Thyroid gland (tissue), 4 donors: ENCODE data around the gene RPP25L. TPM values are rescaled to one million over a fixed set of nuclear protein-coding genes. Genes with fewer than 3 reads are reported as not detected.

Experiments
- DNase-seq, 2 donors: peaks; one replicate each; pipeline ENCODE4 v3.0.0-alpha.2; 2019
- H3K27ac ChIP-seq, 3 donors: fragments of 200-600 bp; sonication (generic); 1 replicate in 2 of 3; 2 replicates in 1 of 3; pipeline ENCODE4 v1.5.1; 2016 to 2019; ENCODE audit warnings: mild to moderate bottlenecking in 1 of 3, moderate library complexity in 1 of 3
- H3K27me3 ChIP-seq: fragments of 200-600 bp; sonication (generic); one replicate; pipeline ENCODE4 v1.5.1; 2019
- H3K36me3 ChIP-seq, 2 donors: fragments of 200-600 bp; sonication (generic); one replicate each; pipeline ENCODE4 v1.5.1; 2016 to 2019
- H3K4me1 ChIP-seq, 2 donors: fragments of 200-600 bp; sonication (generic); one replicate each; pipeline ENCODE4 v1.5.1; 2017 to 2019
- H3K4me3 ChIP-seq, 3 donors: fragments of 200-600 bp; sonication (generic); replicated peaks in 1 of 3; 1 replicate in 2 of 3; 2 replicates in 1 of 3; pipeline ENCODE4 v1.5.1; 2016; ENCODE audit warnings: mild to moderate bottlenecking in 1 of 3
- H3K9me3 ChIP-seq: fragments of 200-600 bp; sonication (generic); one replicate; pipeline ENCODE4 v1.5.1; 2017
- CTCF ChIP-seq, 6 experiments: fragments of 200-600 bp in 3 of 6; fragments of 450-650 bp in 3 of 6; sonication (generic) in 3 of 6; IDR thresholded peaks; one replicate each; pipeline ENCODE4 v1.5.1; 2016 to 2019; ENCODE audit warnings: antibody characterized with exemption in 6 of 6, mild to moderate bottlenecking in 2 of 6, inconsistent platforms in 1 of 6, moderate library complexity in 1 of 6
- POLR2A ChIP-seq, 2 donors: fragments of 450-650 bp; IDR thresholded peaks; one replicate each; pipeline ENCODE4 v1.6.1; 2017; ENCODE audit warnings: antibody characterized with exemption in 2 of 2, mild to moderate bottlenecking in 2 of 2, moderate library complexity in 1 of 2
- WGBS, 2 donors: methylation state at CpG; one replicate each; pipeline ENCODE4 v1.1.5; 2017; 5-methylcytosine and 5-hydroxymethylcytosine counted together
- intact Hi-C: fragments of 100-400 bp; cut with DNase I; formaldehyde crosslinking; loops from one replicate; pipeline ENCODE4 v1.15.1; 2023
- total RNA-seq, 4 donors: library from RNA; depleted of rRNA; stranded (reverse); fragments of >200 nt; gene quantifications; one replicate each; pipeline ENCODE4 v1.2.3, GENCODE V29; 2016

RPP25L gene
- total RNA-seq, 4 donors from 2014 or later = 20.7 to 39.0 (median 25.8) TPM

- intact Hi-C loops = no loop called here
- Histone ChIP-seq H3K9me3 (no peaks in the 10 kb centered on the region), H3K27me3 (peaks cover 4% of the 10 kb centered on the region), H3K36me3 (no peaks in the 10 kb centered on the region), H3K4me3 (no peak overlapping the region), H3K27ac (no peak overlapping the region), H3K4me1 (peaks cover 12 to 33% of the 10 kb centered on the region in 2 donors)
- TF ChIP-seq CTCF (IDR thresholded peaks at IDR 0.05) = no peak
- TF ChIP-seq POLR2A (IDR thresholded peaks at IDR 0.05) = no peak
- DNase-seq = no peak
- 52 to 70% methylated on average over 2 of the region's 2 CpGs for WGBS, 2 donors
These were observed 24.6 kb downstream of the RPP25L start for GRCh38 chr9:34587271-34587670.

- DNase-seq = no peak
- Histone ChIP-seq H3K4me1 (peaks cover 8 to 25% of the 10 kb centered on the region in 2 donors), H3K9me3 (no peaks in the 10 kb centered on the region), H3K4me3 (no peak overlapping the region), H3K27ac (no peak overlapping the region), H3K36me3 (no peaks in the 10 kb centered on the region), H3K27me3 (peaks cover 4% of the 10 kb centered on the region)
- TF ChIP-seq CTCF (IDR thresholded peaks at IDR 0.05) = no peak
- TF ChIP-seq POLR2A (IDR thresholded peaks at IDR 0.05) = no peak
- intact Hi-C loops = no loop called here
- WGBS, 2 donors = 53 to 57% methylated on average over 8 to 9 of the region's 11 CpGs
These were observed 25.8 kb downstream of the RPP25L start for GRCh38 chr9:34585946-34586669.

- WGBS, 2 donors = 69 to 86% methylated on average over 5 of the region's 5 CpGs
- H3K36me3 ChIP-seq = no peaks in the 10 kb centered on the region
- no peak overlapping the region for H3K4me3 ChIP-seq
- DNase-seq = no peak
- TF ChIP-seq CTCF (IDR thresholded peaks at IDR 0.05) (no peak), POLR2A (IDR thresholded peaks at IDR 0.05) (no peak)
- H3K27ac ChIP-seq = no peak overlapping the region
- no peaks in the 10 kb centered on the region for H3K9me3 ChIP-seq
- H3K4me1 ChIP-seq = peaks cover 5 to 14% of the 10 kb centered on the region in 2 donors
- intact Hi-C loops = no loop called here
- peaks cover 4% of the 10 kb centered on the region for H3K27me3 ChIP-seq
These were observed 26.9 kb downstream of the RPP25L start for GRCh38 chr9:34584970-34585369.

GRCh38 chr9:34582787-34583186 lies 29.1 kb downstream of the RPP25L start:
- no peak for DNase-seq
- WGBS, 2 donors = 95 to 97% methylated on average over 5 of the region's 5 CpGs
- Histone ChIP-seq H3K4me1 (peaks cover 0 to 8% of the 10 kb centered on the region in 2 donors), H3K27me3 (peaks cover 10% of the 10 kb centered on the region), H3K36me3 (no peaks in the 10 kb centered on the region), H3K27ac (no peak overlapping the region), H3K4me3 (no peak overlapping the region), H3K9me3 (no peaks in the 10 kb centered on the region)
- intact Hi-C loops = no loop called here
- no peak for TF ChIP-seq CTCF (IDR thresholded peaks at IDR 0.05)
- TF ChIP-seq POLR2A (IDR thresholded peaks at IDR 0.05) = no peak

GRCh38 chr9:34581318-34581717 lies 30.6 kb downstream of the RPP25L start:
- Histone ChIP-seq H3K4me3 (no peak overlapping the region), H3K27me3 (peaks cover 10% of the 10 kb centered on the region), H3K4me1 (peaks cover 0 to 9% of the 10 kb centered on the region in 2 donors), H3K27ac (no peak overlapping the region), H3K36me3 (no peaks in the 10 kb centered on the region), H3K9me3 (no peaks in the 10 kb centered on the region)
- TF ChIP-seq CTCF (IDR thresholded peaks at IDR 0.05) (no peak), POLR2A (IDR thresholded peaks at IDR 0.05) (no peak)
- DNase-seq = no peak
- intact Hi-C loops = no loop called here
- 88 to 90% methylated on average over 3 of the region's 3 CpGs for WGBS, 2 donors
